Vagina (tissue), 2 donors: ENCODE data around the gene ABCC1.

ENCODE experiments used
- CTCF ChIP-seq, 3 experiments: fragments of 450-650 bp in 2 of 3; fragments of 200-600 bp in 1 of 3; sonication (generic) in 1 of 3; IDR thresholded peaks; one replicate each; pipeline ENCODE4 v1.5.1; 2017 to 2019; ENCODE audit warnings: antibody characterized with exemption in 3 of 3, mild to moderate bottlenecking in 2 of 3, moderate library complexity in 2 of 3
- POLR2A ChIP-seq, 2 donors: fragments of 450-650 bp; IDR thresholded peaks; one replicate each; pipeline ENCODE4 v1.6.1; 2017; ENCODE audit warnings: antibody characterized with exemption in 2 of 2, mild to moderate bottlenecking in 2 of 2, moderate library complexity in 2 of 2

- TF ChIP-seq POLR2A (IDR thresholded peaks at IDR 0.05) (no peak), CTCF (IDR thresholded peaks at IDR 0.05) (no peak)
Measured at GRCh38 chr16:16059160-16059559, 109.7 kb downstream of the ABCC1 start.
